Stimulated activated CD4-positive, alpha-beta T cell treated with anti-CD3 and anti-CD28 coated beads, Interleukin-1b, Interleukin-23, amount 100 ng/mL, for 4 hours (primary cell): ENCODE results near the gene ERF.

Experiments used
- DNase-seq, 2 donors: peaks; one replicate each; pipeline ENCODE4 v3.0.0-alpha.2; 2020; ENCODE audit warnings: low read depth in 2 of 2

Gene ERF

GRCh38 chr19:42254850-42255765 is at the start of gene ERF:
Gene ERF (minus strand): TSS chr19:42255128. CDS start chr19:42254999, 129 bp downstream.
- peak; percentile 92 to 93 for DNase-seq

DNA sequence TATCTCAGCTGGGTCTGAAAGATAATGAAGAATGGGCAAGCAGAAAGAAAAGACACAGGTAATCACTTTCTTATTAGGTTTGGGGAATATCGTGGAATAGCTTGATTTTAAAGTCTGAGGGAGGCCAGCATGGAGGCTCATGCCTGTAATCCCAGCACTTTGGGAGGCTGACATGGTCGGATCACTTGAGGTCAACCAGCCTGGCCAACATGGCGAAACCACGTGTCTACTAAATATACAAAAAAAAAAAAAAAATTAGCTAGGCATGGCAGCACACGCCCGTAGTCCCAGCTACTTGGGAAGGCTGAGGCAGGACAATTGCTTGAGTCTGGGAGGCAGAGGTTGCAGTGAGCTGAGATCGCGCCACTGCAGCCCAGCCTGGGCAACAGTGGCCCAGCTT is 48.9 kb upstream of the ERF start:
- DNase-seq, result no peak

GRCh38 chr19:42303101-42303464 is 48.2 kb upstream of the ERF start:
- no peak for DNase-seq

DNA sequence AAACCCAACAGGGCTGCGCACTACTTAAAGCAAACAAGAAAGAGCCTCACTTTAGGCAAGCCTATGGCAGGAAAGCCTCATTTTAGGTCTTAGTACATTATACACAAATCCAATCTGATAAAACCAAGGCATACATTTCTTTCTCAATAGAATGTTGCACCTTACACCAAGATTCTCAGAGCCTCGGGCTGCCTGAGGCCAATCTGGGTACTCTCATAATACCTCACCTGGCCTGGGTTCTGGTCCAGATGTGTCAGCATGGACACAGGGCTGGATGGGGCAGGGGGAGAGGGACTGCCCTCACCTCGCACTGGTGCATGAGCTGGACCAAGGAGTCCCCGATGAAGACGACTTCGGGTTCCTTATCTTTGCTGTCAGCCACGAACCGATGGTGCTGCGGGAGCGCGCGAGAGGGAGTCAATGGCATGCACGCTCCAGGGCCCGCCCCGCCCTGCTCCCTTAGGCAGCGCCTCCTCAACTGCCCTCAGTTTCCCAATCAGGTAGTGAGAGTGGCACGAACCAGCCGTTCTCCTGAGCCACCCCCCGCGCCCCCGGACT is 46.8 kb upstream of the ERF start, which contains the start of gene PRR19:
TSS of gene PRR19 (plus strand) at position 487 of the 558 bp plus-strand sequence. CDS start 7,453 bp downstream, outside the sequence.
- DNase-seq, result no peak

- DNase-seq, result no peak
These were observed 42.1 kb upstream of the ERF start for GRCh38 chr19:42297039-42297438.

DNA sequence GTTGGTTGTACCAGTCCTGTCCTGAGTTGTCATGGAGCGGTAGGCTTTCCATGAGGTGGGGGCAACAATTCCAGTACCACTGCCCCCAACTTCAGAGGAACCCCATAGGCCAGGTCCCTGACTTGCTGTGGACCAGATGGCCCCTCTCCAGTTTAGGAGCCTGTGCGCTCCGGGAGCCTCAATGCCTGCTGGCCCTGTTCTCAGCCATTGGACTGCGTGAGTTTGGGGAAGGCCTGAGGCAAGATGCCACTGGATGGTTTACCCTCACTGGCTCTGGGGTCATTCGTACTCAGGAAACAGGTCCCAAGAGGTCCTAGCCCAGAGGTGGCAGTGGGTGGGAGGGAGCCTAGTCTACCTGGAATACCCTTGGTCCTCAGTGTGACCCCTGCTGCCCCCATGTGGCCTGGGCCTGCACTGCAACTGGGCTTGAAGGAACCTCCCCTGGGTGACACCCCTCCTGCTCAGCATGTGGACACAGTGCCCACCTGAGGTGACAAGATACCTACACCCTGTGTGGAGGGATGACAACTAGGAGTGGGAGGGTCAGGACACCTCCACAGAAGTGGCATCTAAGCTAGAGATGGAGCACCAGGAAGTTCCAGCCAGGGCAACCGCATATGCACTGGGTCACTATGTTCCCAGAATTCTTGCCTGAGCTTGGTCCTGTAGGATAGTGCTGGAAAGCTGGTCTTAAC is 41.0 kb upstream of the ERF start:
- peak; percentile 89 to 92 for DNase-seq

GRCh38 chr19:42295342-42295741 is 40.4 kb upstream of the ERF start:
- DNase-seq, result no peak

- DNase-seq, result no peak
These were observed 39.7 kb upstream of the ERF start for GRCh38 chr19:42294471-42295137.

DNA sequence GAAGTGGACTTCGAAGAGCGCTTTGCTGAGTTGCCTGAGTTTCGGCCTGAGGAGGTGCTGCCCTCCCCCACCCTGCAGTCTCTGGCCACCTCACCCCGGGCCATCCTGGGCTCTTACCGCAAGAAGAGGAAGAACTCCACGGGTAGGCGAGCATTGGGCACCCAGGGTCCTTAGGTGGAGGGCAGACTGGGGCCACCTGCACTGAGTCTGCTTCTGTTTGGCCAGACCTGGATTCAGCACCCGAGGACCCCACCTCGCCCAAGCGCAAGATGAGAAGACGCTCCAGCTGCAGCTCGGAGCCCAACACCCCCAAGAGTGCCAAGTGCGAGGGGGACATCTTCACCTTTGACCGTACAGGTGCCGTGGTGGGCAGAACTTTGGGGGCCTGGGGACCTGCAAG is 39.0 kb upstream of the ERF start:
- DNase-seq, result no peak

DNA sequence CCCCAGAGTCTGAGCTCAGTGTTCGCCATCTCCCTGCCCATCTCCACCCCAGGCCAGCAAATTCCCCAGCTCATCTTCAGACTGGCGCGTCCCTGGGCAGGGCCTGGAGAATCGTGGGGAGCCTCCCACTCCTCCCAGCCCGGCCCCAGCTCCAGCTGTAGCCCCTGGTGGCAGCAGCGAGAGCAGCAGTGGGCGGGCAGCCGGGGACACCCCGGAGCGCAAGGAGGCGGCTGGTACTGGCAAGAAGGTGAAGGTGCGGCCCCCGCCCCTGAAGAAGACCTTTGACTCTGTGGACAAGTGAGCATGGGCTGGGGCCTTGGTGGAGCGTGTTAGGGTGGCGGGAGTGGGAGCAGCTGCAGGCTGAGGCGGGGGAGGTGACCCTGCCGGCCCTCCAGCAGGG is 38.6 kb upstream of the ERF start:
- no peak for DNase-seq

DNA sequence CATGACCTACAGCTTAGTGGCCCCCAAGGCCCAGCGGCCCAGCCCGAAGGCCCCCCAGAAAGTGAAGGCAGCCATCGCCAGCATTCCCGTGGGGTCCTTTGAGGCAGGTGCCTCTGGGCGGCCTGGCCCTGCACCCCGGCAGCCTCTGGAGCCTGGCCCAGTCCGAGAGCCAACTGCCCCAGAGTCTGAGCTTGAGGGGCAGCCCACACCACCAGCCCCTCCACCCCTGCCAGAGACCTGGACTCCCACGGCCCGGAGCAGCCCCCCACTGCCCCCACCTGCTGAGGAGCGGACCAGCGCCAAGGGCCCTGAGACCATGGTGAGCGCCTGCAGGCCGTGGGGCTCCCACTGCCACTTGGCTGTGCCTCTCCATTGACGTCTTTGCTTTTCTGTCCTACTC is 38.0 kb upstream of the ERF start:
- DNase-seq, result no peak

DNA sequence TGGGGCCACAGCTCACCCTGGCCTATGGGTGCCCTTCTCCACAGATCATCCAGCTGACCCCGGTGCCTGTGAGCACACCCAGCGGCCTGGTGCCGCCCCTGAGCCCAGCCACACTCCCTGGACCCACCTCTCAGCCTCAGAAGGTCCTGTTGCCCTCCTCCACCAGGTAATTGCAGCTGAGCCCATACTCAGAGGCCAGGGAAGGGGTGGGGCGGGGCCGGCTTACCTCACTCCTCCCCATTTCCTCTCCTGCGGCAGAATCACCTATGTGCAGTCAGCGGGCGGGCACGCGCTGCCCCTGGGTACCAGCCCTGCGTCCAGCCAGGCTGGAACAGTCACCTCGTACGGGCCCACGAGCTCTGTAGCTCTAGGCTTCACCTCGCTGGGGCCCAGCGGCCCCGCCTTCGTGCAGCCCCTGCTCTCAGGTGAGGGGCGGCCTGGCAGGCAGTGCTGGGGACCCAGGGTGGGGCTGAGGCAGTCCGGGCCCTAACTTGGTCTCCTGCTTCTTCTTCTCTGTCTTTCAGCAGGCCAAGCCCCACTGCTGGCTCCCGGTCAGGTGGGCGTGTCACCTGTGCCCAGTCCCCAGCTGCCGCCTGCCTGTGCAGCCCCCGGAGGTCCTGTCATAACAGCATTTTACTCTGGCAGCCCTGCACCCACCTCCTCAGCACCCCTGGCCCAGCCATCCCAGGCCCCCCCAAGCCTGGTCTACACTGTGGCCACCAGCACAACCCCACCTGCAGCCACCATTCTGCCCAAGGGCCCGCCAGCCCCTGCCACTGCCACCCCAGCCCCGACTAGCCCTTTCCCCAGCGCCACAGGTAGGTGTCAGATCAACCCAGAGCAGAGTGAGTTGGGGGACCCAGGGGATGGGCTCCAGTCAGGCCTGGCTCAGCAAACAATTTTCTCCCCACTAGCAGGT is 37.4 kb upstream of the ERF start:
- DNase-seq, result no peak

GRCh38 chr19:42291435-42291810 is 36.5 kb upstream of the ERF start:
- DNase-seq, result no peak

- peak; percentile 45 to 49 for DNase-seq
These were observed 35.9 kb upstream of the ERF start for GRCh38 chr19:42290523-42291434.

- no peak for DNase-seq
These were observed 35.2 kb upstream of the ERF start for GRCh38 chr19:42290136-42290522.

- no peak for DNase-seq
These were observed 34.7 kb upstream of the ERF start for GRCh38 chr19:42289556-42290041.

GRCh38 chr19:42288881-42289555 is 34.1 kb upstream of the ERF start:
- no peak for DNase-seq

DNA sequence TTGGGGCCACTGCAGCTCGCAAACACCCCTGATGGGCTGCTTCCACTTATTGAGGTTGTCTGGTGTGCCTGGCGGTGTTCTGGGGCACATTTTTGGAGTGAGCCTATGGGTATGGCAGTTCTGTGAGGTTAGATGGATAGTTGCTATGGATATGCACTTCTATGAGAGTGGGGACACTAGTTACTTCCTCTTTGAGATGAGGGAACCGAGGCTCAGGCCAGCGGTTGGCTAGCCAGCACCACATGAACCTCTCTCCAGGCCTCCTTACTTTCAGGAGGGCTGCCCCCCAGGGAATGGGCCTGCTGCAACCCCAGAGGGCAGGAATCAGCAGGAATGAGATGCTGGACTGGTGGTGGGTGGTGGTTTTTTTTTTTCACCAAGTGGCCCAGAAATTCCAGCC is 33.5 kb upstream of the ERF start:
- DNase-seq, result no peak

GRCh38 chr19:42287827-42288107 is 32.8 kb upstream of the ERF start:
- no peak for DNase-seq
